Panc1 (cell line): ENCODE results near the gene FMO3. TPM values are rescaled to one million over a fixed set of nuclear protein-coding genes. Genes with fewer than 3 reads are reported as not detected.

Experiments used
- ATAC-seq: fragments of 200-7000 bp; cut with Tn5 transposase; 2 replicates; pipeline ENCODE4 v1.9.1; 2020; ENCODE audit warnings: mild to moderate bottlenecking, moderate library complexity
- BruUV-seq: library from RNA; stranded (reverse); fragments of 400-500 nt; replicated peaks from 2 replicates; lab custom pipeline; 2021; lab: Mats Ljungman, UMichigan
- CTCF ChIA-PET: fragments of 300-600 bp; sonication (Branson Sonifier 250); formaldehyde crosslinking; loops from one replicate; lab custom pipeline; 2022; ENCODE audit warnings: antibody characterized with exemption; lab: Charles Lee
- POLR2A ChIA-PET: fragments of 300-600 bp; sonication (Branson Sonifier 250); formaldehyde crosslinking; loops from one replicate; lab custom pipeline; 2022; ENCODE audit warnings: antibody characterized with exemption; lab: Charles Lee
- DNase-seq: peaks from one replicate; pipeline ENCODE4 v3.0.0-alpha.2; 2010; ENCODE audit warnings: low read depth, low spot score
- H3K27ac ChIP-seq: 2 replicates; pipeline ENCODE4 v1.5.1; 2011; ENCODE audit warnings: mild to moderate bottlenecking, low read length, inconsistent platforms
- H3K27me3 ChIP-seq: fragments of 200-500 bp; sonication (Bioruptor generic); 2 replicates; pipeline ENCODE4 v1.6.0; 2014; ENCODE audit warnings: low read length, inconsistent platforms; ENCODE audit not compliant: control insufficient read depth, insufficient read depth
- H3K36me3 ChIP-seq: fragments of 200-500 bp; sonication (Bioruptor generic); 2 replicates; pipeline ENCODE4 v1.5.1; 2014; ENCODE audit warnings: inconsistent platforms, mild to moderate bottlenecking, low read length, moderate library complexity; ENCODE audit not compliant: control insufficient read depth, insufficient read depth
- H3K4me1 ChIP-seq: 2 replicates; pipeline ENCODE4 v1.5.1; 2011; ENCODE audit warnings: inconsistent platforms, mild to moderate bottlenecking, low read length, moderate library complexity; ENCODE audit not compliant: control insufficient read depth, insufficient read depth
- H3K4me3 ChIP-seq, 2 experiments: 2 replicates each; pipeline ENCODE4 v1.5.1; 2011 to 2012; ENCODE audit warnings: low read depth in 2 of 2, low read length in 2 of 2, mild to moderate bottlenecking in 2 of 2, inconsistent platforms in 1 of 2, moderate library complexity in 1 of 2
- H3K9me3 ChIP-seq: fragments of 200-500 bp; sonication (Bioruptor generic); 2 replicates; pipeline ENCODE4 v1.5.1; 2014; ENCODE audit warnings: low read depth, mild to moderate bottlenecking, inconsistent platforms, low read length, moderate library complexity; ENCODE audit not compliant: control insufficient read depth, insufficient read depth
- POLR2AphosphoS5 ChIP-seq: IDR thresholded peaks from 2 replicates; pipeline ENCODE4 v1.6.1; 2012; ENCODE audit warnings: mild to moderate bottlenecking, low read depth, low read length, moderate library complexity
- SIN3A ChIP-seq: IDR thresholded peaks from 2 replicates; pipeline ENCODE4 v1.6.1; 2012; ENCODE audit warnings: low read depth, mild to moderate bottlenecking, low read length, moderate library complexity, borderline replicate concordance; ENCODE audit not compliant: insufficient read depth
- TCF7L2 ChIP-seq: IDR thresholded peaks from 2 replicates; pipeline ENCODE4 v1.6.1; 2011; ENCODE audit warnings: mild to moderate bottlenecking, low read depth, low read length, inconsistent platforms
- in situ Hi-C: cut with HindIII; loops from 2 replicates; pipeline ENCODE4 v1.10.0; 2016; ENCODE audit warnings: low sequenced_read_pairs, low pct_unique_long_range_greater_than_20kb
- intact Hi-C: fragments of 100-400 bp; cut with micrococcal nuclease; formaldehyde crosslinking; loops from one replicate; pipeline ENCODE4 v1.10.0; 2022; ENCODE audit not compliant: unreplicated experiment
- total RNA-seq: library from RNA; stranded (reverse); gene quantifications from one replicate; pipeline ENCODE4 v1.2.1, GENCODE V29; 2021; ENCODE audit not compliant: unreplicated experiment
- TF ChIP-seq, protein P1 (sequence below): fragments of 450-650 bp; IDR thresholded peaks from 2 replicates; pipeline ENCODE4 v1.5.1; 2017; ENCODE audit warnings: mild to moderate bottlenecking
- TF ChIP-seq, protein P2 (sequence below), 2 experiments: IDR thresholded peaks; 2 replicates each; pipeline ENCODE4 v1.6.1; 2011 to 2012; ENCODE audit warnings: low read depth in 2 of 2, control low read depth in 1 of 2, low read length in 1 of 2, mild to moderate bottlenecking in 1 of 2, moderate library complexity in 1 of 2; ENCODE audit not compliant: insufficient read depth in 1 of 2

The FMO3 gene
- total RNA-seq, 1 experiment from 2014 or later = not detected

DNA sequence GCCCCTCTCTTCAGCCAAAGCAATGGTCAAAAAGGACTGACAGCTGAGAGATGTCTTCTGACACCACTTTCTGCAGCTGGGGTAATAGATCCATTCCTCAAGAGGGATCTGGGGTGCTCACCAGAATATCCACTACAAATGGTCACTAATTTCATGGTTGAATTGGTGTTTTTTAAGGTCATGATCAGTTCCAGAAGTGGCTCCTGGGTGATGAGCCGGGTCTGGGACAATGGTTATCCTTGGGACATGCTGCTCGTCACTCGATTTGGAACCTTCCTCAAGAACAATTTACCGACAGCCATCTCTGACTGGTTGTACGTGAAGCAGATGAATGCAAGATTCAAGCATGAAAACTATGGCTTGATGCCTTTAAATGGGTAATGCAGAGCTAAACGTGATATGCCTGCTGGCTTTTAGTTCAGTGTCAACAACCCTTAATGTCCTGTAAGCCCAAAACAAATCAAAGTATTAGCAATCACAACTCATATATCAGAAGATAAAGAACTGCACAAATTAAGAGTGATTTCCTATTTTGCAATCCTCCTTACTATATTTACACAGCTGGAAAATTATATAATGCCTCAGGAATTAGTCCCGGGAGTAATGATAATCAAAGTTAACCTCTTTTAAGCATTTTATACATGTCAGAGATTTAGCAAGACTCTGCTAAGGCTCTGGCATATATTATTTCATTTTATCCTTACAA lies 20.1 kb downstream of the FMO3 start:
- Histone ChIP-seq H3K27ac (no peak overlapping the region), H3K4me3 (no peak overlapping the region), H3K9me3 (no peaks in the 10 kb centered on the region), H3K27me3 (peaks cover 2% of the 10 kb centered on the region; the same call in 1 of the 2 replicates), H3K36me3 (no peaks in the 10 kb centered on the region), H3K4me1 (no peaks in the 10 kb centered on the region)
- TF ChIP-seq, protein P1, sequence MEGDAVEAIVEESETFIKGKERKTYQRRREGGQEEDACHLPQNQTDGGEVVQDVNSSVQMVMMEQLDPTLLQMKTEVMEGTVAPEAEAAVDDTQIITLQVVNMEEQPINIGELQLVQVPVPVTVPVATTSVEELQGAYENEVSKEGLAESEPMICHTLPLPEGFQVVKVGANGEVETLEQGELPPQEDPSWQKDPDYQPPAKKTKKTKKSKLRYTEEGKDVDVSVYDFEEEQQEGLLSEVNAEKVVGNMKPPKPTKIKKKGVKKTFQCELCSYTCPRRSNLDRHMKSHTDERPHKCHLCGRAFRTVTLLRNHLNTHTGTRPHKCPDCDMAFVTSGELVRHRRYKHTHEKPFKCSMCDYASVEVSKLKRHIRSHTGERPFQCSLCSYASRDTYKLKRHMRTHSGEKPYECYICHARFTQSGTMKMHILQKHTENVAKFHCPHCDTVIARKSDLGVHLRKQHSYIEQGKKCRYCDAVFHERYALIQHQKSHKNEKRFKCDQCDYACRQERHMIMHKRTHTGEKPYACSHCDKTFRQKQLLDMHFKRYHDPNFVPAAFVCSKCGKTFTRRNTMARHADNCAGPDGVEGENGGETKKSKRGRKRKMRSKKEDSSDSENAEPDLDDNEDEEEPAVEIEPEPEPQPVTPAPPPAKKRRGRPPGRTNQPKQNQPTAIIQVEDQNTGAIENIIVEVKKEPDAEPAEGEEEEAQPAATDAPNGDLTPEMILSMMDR = no peak
- no peak for TF ChIP-seq SIN3A
- TF ChIP-seq TCF7L2 = no peak
- TF ChIP-seq, protein P2, sequence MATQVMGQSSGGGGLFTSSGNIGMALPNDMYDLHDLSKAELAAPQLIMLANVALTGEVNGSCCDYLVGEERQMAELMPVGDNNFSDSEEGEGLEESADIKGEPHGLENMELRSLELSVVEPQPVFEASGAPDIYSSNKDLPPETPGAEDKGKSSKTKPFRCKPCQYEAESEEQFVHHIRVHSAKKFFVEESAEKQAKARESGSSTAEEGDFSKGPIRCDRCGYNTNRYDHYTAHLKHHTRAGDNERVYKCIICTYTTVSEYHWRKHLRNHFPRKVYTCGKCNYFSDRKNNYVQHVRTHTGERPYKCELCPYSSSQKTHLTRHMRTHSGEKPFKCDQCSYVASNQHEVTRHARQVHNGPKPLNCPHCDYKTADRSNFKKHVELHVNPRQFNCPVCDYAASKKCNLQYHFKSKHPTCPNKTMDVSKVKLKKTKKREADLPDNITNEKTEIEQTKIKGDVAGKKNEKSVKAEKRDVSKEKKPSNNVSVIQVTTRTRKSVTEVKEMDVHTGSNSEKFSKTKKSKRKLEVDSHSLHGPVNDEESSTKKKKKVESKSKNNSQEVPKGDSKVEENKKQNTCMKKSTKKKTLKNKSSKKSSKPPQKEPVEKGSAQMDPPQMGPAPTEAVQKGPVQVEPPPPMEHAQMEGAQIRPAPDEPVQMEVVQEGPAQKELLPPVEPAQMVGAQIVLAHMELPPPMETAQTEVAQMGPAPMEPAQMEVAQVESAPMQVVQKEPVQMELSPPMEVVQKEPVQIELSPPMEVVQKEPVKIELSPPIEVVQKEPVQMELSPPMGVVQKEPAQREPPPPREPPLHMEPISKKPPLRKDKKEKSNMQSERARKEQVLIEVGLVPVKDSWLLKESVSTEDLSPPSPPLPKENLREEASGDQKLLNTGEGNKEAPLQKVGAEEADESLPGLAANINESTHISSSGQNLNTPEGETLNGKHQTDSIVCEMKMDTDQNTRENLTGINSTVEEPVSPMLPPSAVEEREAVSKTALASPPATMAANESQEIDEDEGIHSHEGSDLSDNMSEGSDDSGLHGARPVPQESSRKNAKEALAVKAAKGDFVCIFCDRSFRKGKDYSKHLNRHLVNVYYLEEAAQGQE (IDR thresholded peaks at IDR 0.05; ENCODE audit: insufficient read depth in 1 of 2, low read depth in 2 of 2, low read length in 1 of 2) = no peak
- TF ChIP-seq POLR2AphosphoS5 = no peak
- DNase-seq = no peak
- intact Hi-C loops (no loop called here), in situ Hi-C loops (no loop called here)
- ChIA-PET POLR2A (no interaction called here), CTCF (no interaction called here)
- BruUV-seq = no TSS peak
- ATAC-seq = no peak

DNA sequence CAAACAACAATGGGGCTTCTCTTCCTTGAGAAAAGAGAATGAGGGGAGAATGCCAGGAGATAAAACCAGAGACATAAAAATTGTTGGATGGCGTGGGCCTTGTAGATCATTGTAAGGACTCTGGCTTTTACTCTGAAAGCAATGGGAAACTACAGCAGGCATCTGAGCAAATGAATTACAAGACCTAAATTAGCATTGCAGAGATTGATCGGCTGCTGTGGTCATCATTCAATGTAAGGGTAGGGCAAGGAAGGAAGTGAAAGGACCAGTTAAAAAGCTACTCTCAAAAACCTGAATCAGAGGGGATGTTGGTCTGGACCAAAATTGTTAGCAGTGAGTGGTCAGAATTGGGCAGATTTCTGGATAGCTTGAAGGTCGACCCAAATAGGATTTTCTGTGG lies 21.4 kb downstream of the FMO3 start:
- no peaks in the 10 kb centered on the region for H3K36me3 ChIP-seq
- no peak for ATAC-seq
- no peaks in the 10 kb centered on the region for H3K9me3 ChIP-seq
- H3K27me3 ChIP-seq = peaks cover 2% of the 10 kb centered on the region; the same call in 1 of the 2 replicates
- in situ Hi-C loops = no loop called here
- no peak for DNase-seq
- TF ChIP-seq, protein P2 (IDR thresholded peaks at IDR 0.05; ENCODE audit: insufficient read depth in 1 of 2, low read depth in 2 of 2, low read length in 1 of 2) = no peak
- TF ChIP-seq POLR2AphosphoS5 = no peak
- BruUV-seq = no TSS peak
- no peak overlapping the region for H3K4me3 ChIP-seq
- no peak overlapping the region for H3K27ac ChIP-seq
- no peaks in the 10 kb centered on the region for H3K4me1 ChIP-seq
- intact Hi-C loops = no loop called here
- POLR2A ChIA-PET = no interaction called here
- CTCF ChIA-PET = no interaction called here
